SK-N-SH (cell line): ENCODE results near the gene B3GALNT2. TPM values are rescaled to one million over a fixed set of nuclear protein-coding genes. Genes with fewer than 3 reads are reported as not detected.
"Not testable (repeated sequence)": the region's sequence is repeated elsewhere in the genome, so short reads cannot be mapped to it uniquely, and the experiment has no call there.

Experiments
- CTCF ChIA-PET: fragments of 300-600, 350-600 bp; formaldehyde crosslinking; extraction: SDS; loops from one replicate; lab custom pipeline; 2021; lab: Yijun Ruan, JAX
- POLR2A ChIA-PET: fragments of 350-600 bp; sonication (Branson Sonifier 250); formaldehyde crosslinking; extraction: SDS; loops from one replicate; lab custom pipeline; 2020; ENCODE audit warnings: antibody characterized with exemption, inconsistent platforms; lab: Yijun Ruan, JAX
- DNase-seq: peaks from one replicate; pipeline ENCODE4 v3.0.0; 2012
- H2AFZ ChIP-seq: fragments of 200-600 bp; sonication (generic); 2 replicates; pipeline ENCODE4 v1.8.1; 2016; ENCODE audit warnings: antibody characterized with exemption, mild to moderate bottlenecking, low read depth
- H3F3A ChIP-seq: fragments of 200-600 bp; sonication (generic); replicated peaks from 2 replicates; pipeline ENCODE3; 2016; ENCODE audit warnings: antibody characterized with exemption, mild to moderate bottlenecking; ENCODE audit not compliant: insufficient read depth
- H3K27ac ChIP-seq, 2 experiments: fragments of 200-500 bp in 1 of 2; fragments of 200-600 bp in 1 of 2; sonication (Bioruptor generic) in 1 of 2; sonication (generic), shearing (Covaris generic) in 1 of 2; 2 replicates each; pipeline versions ENCODE4 v1.5.1 to v1.6.1; 2014 to 2016; ENCODE audit warnings: low read depth in 2 of 2, inconsistent platforms in 1 of 2, low read length in 1 of 2, mild to moderate bottlenecking in 1 of 2, mixed read lengths in 1 of 2
- H3K27me3 ChIP-seq: fragments of 200-600 bp; sonication (generic), shearing (Covaris generic); 2 replicates; pipeline ENCODE4 v1.6.1; 2016; ENCODE audit warnings: mixed run types; ENCODE audit not compliant: insufficient read depth
- H3K36me3 ChIP-seq, 2 experiments: fragments of 200-500 bp in 1 of 2; fragments of 200-600 bp in 1 of 2; sonication (Bioruptor generic) in 1 of 2; sonication (generic) in 1 of 2; replicated peaks in 1 of 2; 2 replicates each; pipeline versions ENCODE3 to v1.5.1; 2014 to 2016; ENCODE audit warnings: low read length in 1 of 2, mild to moderate bottlenecking in 1 of 2; ENCODE audit not compliant: insufficient read depth in 2 of 2, control insufficient read depth in 1 of 2
- H3K4me1 ChIP-seq, 2 experiments: fragments of 200-500 bp in 1 of 2; fragments of 200-600 bp in 1 of 2; sonication (Bioruptor generic) in 1 of 2; sonication (generic), shearing (Covaris generic) in 1 of 2; 2 replicates each; pipeline versions ENCODE4 v1.5.1 to v1.6.1; 2014 to 2016; ENCODE audit warnings: low read depth in 1 of 2, low read length in 1 of 2, mixed run types in 1 of 2; ENCODE audit not compliant: insufficient read depth in 2 of 2, control insufficient read depth in 1 of 2
- H3K4me2 ChIP-seq: fragments of 200-600 bp; sonication (generic), shearing (Covaris generic); 2 replicates; pipeline ENCODE4 v1.6.1; 2017; ENCODE audit warnings: mixed run types
- H3K4me3 ChIP-seq, 2 experiments: fragments of 200-500 bp in 1 of 2; fragments of 200-600 bp in 1 of 2; sonication (Bioruptor generic) in 1 of 2; sonication (generic), shearing (Covaris generic) in 1 of 2; 2 replicates each; pipeline versions ENCODE4 v1.5.1 to v1.8.1; 2014 to 2016; ENCODE audit warnings: low read depth in 2 of 2, inconsistent platforms in 1 of 2, low read length in 1 of 2, mild to moderate bottlenecking in 1 of 2, mixed read lengths in 1 of 2, moderate library complexity in 1 of 2
- H3K79me2 ChIP-seq: fragments of 200-600 bp; sonication (generic); 2 replicates; pipeline ENCODE4 v1.8.1; 2017; ENCODE audit warnings: mild to moderate bottlenecking; ENCODE audit not compliant: insufficient read depth
- H3K9ac ChIP-seq: fragments of 200-600 bp; sonication (generic); 2 replicates; pipeline ENCODE4 v1.6.1; 2017; ENCODE audit warnings: mixed run types
- H3K9me2 ChIP-seq: fragments of 200-600 bp; sonication (generic); 2 replicates; pipeline ENCODE4 v1.6.1; 2017; ENCODE audit warnings: mixed run types
- H3K9me3 ChIP-seq: fragments of 200-600 bp; sonication (generic); 2 replicates; pipeline ENCODE4 v1.6.1; 2017; ENCODE audit warnings: mixed run types, mild to moderate bottlenecking, moderate library complexity
- H4K20me1 ChIP-seq: fragments of 200-600 bp; sonication (generic); 2 replicates; pipeline ENCODE4 v1.6.1; 2017; ENCODE audit warnings: mild to moderate bottlenecking, mixed run types; ENCODE audit not compliant: insufficient read depth
- ELF1 ChIP-seq: IDR thresholded peaks from 2 replicates; pipeline ENCODE4 v1.4.0; 2012
- EZH2phosphoT487 ChIP-seq: fragments of 200-600 bp; sonication (generic); IDR thresholded peaks from 2 replicates; pipeline ENCODE4 v1.6.1; 2017; ENCODE audit warnings: low read depth, mixed run types, mild to moderate bottlenecking, antibody characterized with exemption, moderate library complexity, borderline replicate concordance
- FOSL2 ChIP-seq: IDR thresholded peaks from 2 replicates; pipeline ENCODE4 v1.4.0; 2012; ENCODE audit warnings: low read depth, mild to moderate bottlenecking, moderate library complexity, borderline replicate concordance
- GATA2 ChIP-seq: sonication (generic); formaldehyde crosslinking; IDR thresholded peaks from 2 replicates; pipeline ENCODE4 v1.5.0; 2020; ENCODE audit warnings: mild to moderate bottlenecking, missing genetic modification reagents
- JUND ChIP-seq: IDR thresholded peaks from 2 replicates; pipeline ENCODE4 v1.4.0; 2012
- MEF2A ChIP-seq: IDR thresholded peaks from 2 replicates; pipeline ENCODE4 v1.4.0; 2012; ENCODE audit warnings: low read depth, borderline replicate concordance
- NFIC ChIP-seq: IDR thresholded peaks from 2 replicates; pipeline ENCODE4 v1.4.0; 2012; ENCODE audit warnings: borderline replicate concordance
- NRF1 ChIP-seq: IDR thresholded peaks from 2 replicates; pipeline ENCODE4 v1.6.1; 2012; ENCODE audit warnings: low read depth, mild to moderate bottlenecking, low read length
- RAD21 ChIP-seq: IDR thresholded peaks from 2 replicates; pipeline ENCODE4 v1.6.1; 2012; ENCODE audit warnings: mild to moderate bottlenecking, low read length
- REST ChIP-seq: IDR thresholded peaks from 2 replicates; pipeline ENCODE4 v1.6.1; 2012; ENCODE audit warnings: mild to moderate bottlenecking, low read depth, low read length, moderate library complexity
- RFX5 ChIP-seq: IDR thresholded peaks from 2 replicates; pipeline ENCODE4 v1.6.1; 2012; ENCODE audit warnings: mild to moderate bottlenecking, improper control_type of control experiment, low read length
- RXRA ChIP-seq: IDR thresholded peaks from 2 replicates; pipeline ENCODE4 v1.4.0; 2012; ENCODE audit warnings: low read depth, mild to moderate bottlenecking, borderline replicate concordance
- SIN3A ChIP-seq: IDR thresholded peaks from 2 replicates; pipeline ENCODE4 v1.6.1; 2012; ENCODE audit warnings: low read depth, mild to moderate bottlenecking, low read length, moderate library complexity, borderline replicate concordance
- TAF1 ChIP-seq: IDR thresholded peaks from 2 replicates; pipeline ENCODE4 v1.6.1; 2012; ENCODE audit warnings: low read depth, mild to moderate bottlenecking, low read length, moderate library complexity, borderline replicate concordance
- TEAD4 ChIP-seq: IDR thresholded peaks from 2 replicates; pipeline ENCODE4 v1.4.0; 2012; ENCODE audit warnings: mild to moderate bottlenecking, borderline replicate concordance; ENCODE audit not compliant: insufficient read depth
- YY1 ChIP-seq: IDR thresholded peaks from 2 replicates; pipeline ENCODE4 v1.4.0; 2012; ENCODE audit warnings: low read depth, mild to moderate bottlenecking
- WGBS: methylation state at CpG from one replicate; pipeline ENCODE4 v1.1.6; 2017; ENCODE audit warnings: low lambda C conversion rate; 5-methylcytosine and 5-hydroxymethylcytosine counted together
- polyA plus RNA-seq, 3 experiments: library from polyadenylated mRNA; depleted of rRNA; stranded (reverse); fragments of >200 nt; gene quantifications; 2 replicates each; pipeline ENCODE4 v1.2.3, GENCODE V29; 2012
- TF ChIP-seq, protein P1 (sequence below): fragments of 200-600 bp; sonication (generic); IDR thresholded peaks from 2 replicates; pipeline ENCODE4 v1.6.1; 2017; ENCODE audit warnings: antibody characterized with exemption, mild to moderate bottlenecking, moderate library complexity
- TF ChIP-seq, protein P2 (sequence below): IDR thresholded peaks from 2 replicates; pipeline ENCODE4 v1.4.0; 2012; ENCODE audit warnings: low read depth, borderline replicate concordance

The B3GALNT2 gene
- polyA plus RNA-seq, 1 of the 3 experiments (the other 2 are of a cell fraction) = 15.5 TPM

- Histone ChIP-seq H3K27me3 (no peaks in the 10 kb centered on the region), H3K27ac (no peak overlapping the region), H3K9me3 (no peaks in the 10 kb centered on the region), H3K9ac (no peak overlapping the region), H4K20me1 (no peaks in the 10 kb centered on the region), H3K36me3 (peaks cover 5 to 32% of the 10 kb centered on the region in 2 experiments), H3K4me3 (no peak overlapping the region), H2AFZ (no peak overlapping the region), H3K79me2 (no peaks in the 10 kb centered on the region), H3K9me2 (no peaks in the 10 kb centered on the region), H3K4me1 (no peaks in the 10 kb centered on the region), H3K4me2 (no peak overlapping the region), H3F3A (no peaks in the 10 kb centered on the region)
- WGBS = 100% methylated on average over 1 of the region's 1 CpG
- TF ChIP-seq RFX5 (no peak), SIN3A (no peak)
- no peak for DNase-seq
- ChIA-PET CTCF (no interaction called here), POLR2A (no interaction called here)
Measured at GRCh38 chr1:235461954-235462353, 42.3 kb downstream of the B3GALNT2 start.

GRCh38 chr1:235460770-235461169 is 43.5 kb downstream of the B3GALNT2 start:
- peaks cover 5 to 26% of the 10 kb centered on the region in 2 experiments for H3K36me3 ChIP-seq
- H3K4me1 ChIP-seq = no peaks in the 10 kb centered on the region
- H2AFZ ChIP-seq = no peak overlapping the region
- no peak overlapping the region for H3K27ac ChIP-seq
- no peaks in the 10 kb centered on the region for H3K9me2 ChIP-seq
- POLR2A ChIA-PET = no interaction called here
- no peaks in the 10 kb centered on the region for H3K9me3 ChIP-seq
- 94% methylated on average over 5 of the region's 5 CpGs for WGBS
- H4K20me1 ChIP-seq = no peaks in the 10 kb centered on the region
- CTCF ChIA-PET = no interaction called here
- H3F3A ChIP-seq = no peaks in the 10 kb centered on the region
- TF ChIP-seq RAD21 = no peak
- TF ChIP-seq GATA2 (CRISPR knock-in tag) = no peak
- TF ChIP-seq EZH2phosphoT487 = no peak
- no peak for TF ChIP-seq JUND
- no peak for TF ChIP-seq RXRA
- TF ChIP-seq RFX5 = no peak
- no peak for TF ChIP-seq YY1
- no peak for TF ChIP-seq TEAD4
- no peak for TF ChIP-seq TAF1
- no peak for TF ChIP-seq ELF1
- TF ChIP-seq NRF1 = no peak
- TF ChIP-seq, protein P1, sequence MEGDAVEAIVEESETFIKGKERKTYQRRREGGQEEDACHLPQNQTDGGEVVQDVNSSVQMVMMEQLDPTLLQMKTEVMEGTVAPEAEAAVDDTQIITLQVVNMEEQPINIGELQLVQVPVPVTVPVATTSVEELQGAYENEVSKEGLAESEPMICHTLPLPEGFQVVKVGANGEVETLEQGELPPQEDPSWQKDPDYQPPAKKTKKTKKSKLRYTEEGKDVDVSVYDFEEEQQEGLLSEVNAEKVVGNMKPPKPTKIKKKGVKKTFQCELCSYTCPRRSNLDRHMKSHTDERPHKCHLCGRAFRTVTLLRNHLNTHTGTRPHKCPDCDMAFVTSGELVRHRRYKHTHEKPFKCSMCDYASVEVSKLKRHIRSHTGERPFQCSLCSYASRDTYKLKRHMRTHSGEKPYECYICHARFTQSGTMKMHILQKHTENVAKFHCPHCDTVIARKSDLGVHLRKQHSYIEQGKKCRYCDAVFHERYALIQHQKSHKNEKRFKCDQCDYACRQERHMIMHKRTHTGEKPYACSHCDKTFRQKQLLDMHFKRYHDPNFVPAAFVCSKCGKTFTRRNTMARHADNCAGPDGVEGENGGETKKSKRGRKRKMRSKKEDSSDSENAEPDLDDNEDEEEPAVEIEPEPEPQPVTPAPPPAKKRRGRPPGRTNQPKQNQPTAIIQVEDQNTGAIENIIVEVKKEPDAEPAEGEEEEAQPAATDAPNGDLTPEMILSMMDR = no peak
- no peak for TF ChIP-seq FOSL2
- no peak for TF ChIP-seq REST
- TF ChIP-seq, protein P2, sequence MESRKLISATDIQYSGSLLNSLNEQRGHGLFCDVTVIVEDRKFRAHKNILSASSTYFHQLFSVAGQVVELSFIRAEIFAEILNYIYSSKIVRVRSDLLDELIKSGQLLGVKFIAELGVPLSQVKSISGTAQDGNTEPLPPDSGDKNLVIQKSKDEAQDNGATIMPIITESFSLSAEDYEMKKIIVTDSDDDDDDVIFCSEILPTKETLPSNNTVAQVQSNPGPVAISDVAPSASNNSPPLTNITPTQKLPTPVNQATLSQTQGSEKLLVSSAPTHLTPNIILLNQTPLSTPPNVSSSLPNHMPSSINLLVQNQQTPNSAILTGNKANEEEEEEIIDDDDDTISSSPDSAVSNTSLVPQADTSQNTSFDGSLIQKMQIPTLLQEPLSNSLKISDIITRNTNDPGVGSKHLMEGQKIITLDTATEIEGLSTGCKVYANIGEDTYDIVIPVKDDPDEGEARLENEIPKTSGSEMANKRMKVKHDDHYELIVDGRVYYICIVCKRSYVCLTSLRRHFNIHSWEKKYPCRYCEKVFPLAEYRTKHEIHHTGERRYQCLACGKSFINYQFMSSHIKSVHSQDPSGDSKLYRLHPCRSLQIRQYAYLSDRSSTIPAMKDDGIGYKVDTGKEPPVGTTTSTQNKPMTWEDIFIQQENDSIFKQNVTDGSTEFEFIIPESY = no peak
- no peak for TF ChIP-seq MEF2A
- TF ChIP-seq NFIC = no peak
- H3K4me2 ChIP-seq = no peak overlapping the region
- no peak overlapping the region for H3K4me3 ChIP-seq
- no peaks in the 10 kb centered on the region for H3K79me2 ChIP-seq
- DNase-seq = no peak
- H3K9ac ChIP-seq = no peak overlapping the region
- no peaks in the 10 kb centered on the region for H3K27me3 ChIP-seq

DNA sequence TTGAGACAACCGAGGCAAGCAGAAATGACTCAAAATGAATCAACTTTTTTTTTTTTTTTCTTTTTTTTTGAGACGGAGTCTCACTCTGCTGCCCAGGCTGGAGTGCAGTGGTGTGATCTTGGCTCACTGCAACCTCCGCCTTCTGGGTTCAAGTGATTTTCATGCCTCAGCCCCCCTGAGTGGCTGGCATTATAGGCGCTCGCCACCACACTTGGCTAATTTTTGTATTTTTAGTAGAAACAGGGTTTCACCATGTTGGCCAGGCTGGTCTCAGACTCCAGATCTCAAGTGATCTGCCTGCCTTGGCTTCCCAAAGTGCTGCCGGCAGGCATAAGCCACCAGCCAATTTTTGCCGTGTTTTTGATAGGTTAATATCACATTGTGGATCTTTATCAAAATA is 46.4 kb downstream of the B3GALNT2 start:
- H3K27me3 ChIP-seq, H2AFZ ChIP-seq, H3K9ac ChIP-seq, H3K79me2 ChIP-seq, DNase-seq, H3K4me3 ChIP-seq, H3F3A ChIP-seq, H3K9me2 ChIP-seq, H3K4me1 ChIP-seq, POLR2A ChIA-PET, H3K27ac ChIP-seq, H3K4me2 ChIP-seq, H3K9me3 ChIP-seq, CTCF ChIA-PET, H4K20me1 ChIP-seq: not testable (repeated sequence)
- 87% methylated on average over 7 of the region's 7 CpGs for WGBS
- peaks cover 19 to 20% of the 10 kb centered on the region in 2 experiments for H3K36me3 ChIP-seq
